ENCODE results near the gene MVB12B. TPM values are rescaled to one million over a fixed set of nuclear protein-coding genes. Genes with fewer than 3 reads are reported as not detected.

The MVB12B gene
- total RNA-seq, 1 experiment from 2014 or later, result 5.8 TPM

- Histone ChIP-seq H3K27me3 (ENCODE audit: insufficient read depth, low read length) (no peaks in the 10 kb centered on the region), H2AK5ac (ENCODE audit: insufficient read length, low read length) (no peak overlapping the region), H2BK12ac (ENCODE audit: insufficient read length, low read depth, low read length) (no peak overlapping the region), H3K56ac (ENCODE audit: insufficient read length, low read depth, low read length) (no peak overlapping the region), H3K27ac (ENCODE audit: insufficient read length, low read depth, low read length) (no peak overlapping the region), H3K18ac (ENCODE audit: insufficient read length, low read depth, low read length) (no peak overlapping the region), H3K79me2 (ENCODE audit: insufficient read depth, low read length) (no peaks in the 10 kb centered on the region), H2AFZ (ENCODE audit: low read length) (no peak overlapping the region), H3K9ac (ENCODE audit: extremely low read depth, insufficient read length, low read length) (no peak overlapping the region), H3K23ac (ENCODE audit: insufficient read length, low read depth, low read length) (no peak overlapping the region), H3K23me2 (ENCODE audit: insufficient read length, low read depth, low read length, poor library complexity, severe bottlenecking) (no peaks in the 10 kb centered on the region), H3K14ac (ENCODE audit: insufficient read depth, low read length) (peak overlapping the region; percentile 36; the same call in 1 of the 2 replicates), H3K4me1 (ENCODE audit: insufficient read depth, low read length) (peaks cover 13% of the 10 kb centered on the region; the same call in 1 of the 2 replicates), H2BK120ac (ENCODE audit: low read depth, low read length, poor library complexity, severe bottlenecking) (no peak overlapping the region), H3K4me2 (ENCODE audit: insufficient read depth, insufficient read length, low read length) (no peak overlapping the region), H2BK15ac (ENCODE audit: low read depth, low read length) (no peak overlapping the region), H3T11ph (ENCODE audit: low read length) (no peak overlapping the region), H3K79me1 (ENCODE audit: insufficient read depth, low read depth, low read length, poor library complexity, severe bottlenecking) (no peaks in the 10 kb centered on the region), H4K91ac (ENCODE audit: insufficient read length, low read depth, low read length) (no peak overlapping the region), H2BK5ac (ENCODE audit: insufficient read length, low read length) (no peak overlapping the region), H4K8ac (replicated peaks; ENCODE audit: insufficient read length, low read depth, low read length) (no peak overlapping the region), H2BK20ac (ENCODE audit: low read depth, low read length, poor library complexity, severe bottlenecking) (no peak overlapping the region), H3K9me3 (ENCODE audit: control insufficient read depth, low read depth, low read length) (no peaks in the 10 kb centered on the region), H4K5ac (ENCODE audit: insufficient read length, low read depth, low read length) (no peak overlapping the region), H3K4ac (ENCODE audit: low read depth, low read length) (no peak overlapping the region), H4K20me1 (ENCODE audit: control insufficient read depth, insufficient read depth, insufficient read length) (no peaks in the 10 kb centered on the region)
- peak overlapping the region; percentile 54 to 88 (median 86); a peak in 6 of 7 replicates for H3K27ac Mint-ChIP-seq
- WGBS (ENCODE audit: extremely low coverage, insufficient read length, low lambda C conversion rate), result no CpG with 5 or more reads among the region's 25 CpGs
- H3K27me3 Mint-ChIP-seq (ENCODE audit: low read depth), result peaks cover 31% of the 10 kb centered on the region
- H3K36me3 Mint-ChIP-seq (ENCODE audit: insufficient read depth in 1 of 3, low read depth in 3 of 3), result no peaks in the 10 kb centered on the region; a peak in 1 of 7 replicates
- no peak for TF ChIP-seq CTCF (conservative IDR thresholded peaks at IDR 0.05)
- peak overlapping the region in 1 of 2 experiments; percentile 53; a peak in 2 of 5 replicates for H3K4me3 Mint-ChIP-seq
- H3K4me1 Mint-ChIP-seq, result peaks cover 35 to 50% of the 10 kb centered on the region in 2 experiments
- peak; percentile 65 for DNase-seq
- H3K9me3 Mint-ChIP-seq, result no peaks in the 10 kb centered on the region
Measured at GRCh38 chr9:126421567-126422428, 95.2 kb downstream of the MVB12B start.
